Tibial artery (tissue), 4 donors: ENCODE measurements around the gene LPP.

Source experiments
- DNase-seq, 2 donors: peaks; one replicate each; pipeline ENCODE4 v3.0.0-alpha.2; 2019
- H3K27ac ChIP-seq, 2 donors: fragments of 200-600 bp; sonication (generic) in 1 of 2; 1 replicate in 1 of 2; 2 replicates in 1 of 2; pipeline ENCODE4 v1.5.1; 2018 to 2019; ENCODE audit warnings: mild to moderate bottlenecking in 1 of 2
- H3K27me3 ChIP-seq, 2 donors: fragments of 200-600 bp; sonication (generic) in 1 of 2; one replicate each; pipeline versions ENCODE4 v1.5.1 to v1.6.0; 2016 to 2019
- H3K36me3 ChIP-seq, 3 donors: fragments of 200-600 bp; sonication (generic) in 2 of 3; one replicate each; pipeline ENCODE4 v1.5.1; 2016 to 2019; ENCODE audit warnings: mild to moderate bottlenecking in 2 of 3
- H3K4me1 ChIP-seq, 4 donors: fragments of 200-600 bp; sonication (generic) in 2 of 4; 1 replicate in 3 of 4; 2 replicates in 1 of 4; pipeline ENCODE4 v1.5.1; 2016 to 2019
- H3K4me3 ChIP-seq, 2 donors: fragments of 200-600 bp; sonication (generic) in 1 of 2; 1 replicate in 1 of 2; 2 replicates in 1 of 2; pipeline ENCODE4 v1.5.1; 2018 to 2019; ENCODE audit warnings: mild to moderate bottlenecking in 2 of 2
- H3K9me3 ChIP-seq, 3 donors: fragments of 200-600 bp; sonication (generic) in 1 of 3; one replicate each; pipeline ENCODE4 v1.5.1; 2016 to 2019
- intact Hi-C: fragments of 100-400 bp; cut with DNase I; formaldehyde crosslinking; loops from one replicate; pipeline ENCODE4 v1.15.0; 2023; ENCODE audit warnings: low total_unique reads
- TF ChIP-seq, protein P1 (sequence below), 2 experiments: fragments of 200-600 bp in 1 of 2; fragments of 450-650 bp in 1 of 2; IDR thresholded peaks; one replicate each; pipeline ENCODE4 v1.5.1; 2017 to 2019; ENCODE audit warnings: antibody characterized with exemption in 2 of 2, mild to moderate bottlenecking in 1 of 2, moderate library complexity in 1 of 2

The LPP gene

GRCh38 chr3:188111002-188111584, 42.9 kb upstream of the LPP start:
- Histone ChIP-seq H3K36me3 (no peaks in the 10 kb centered on the region), H3K4me3 (no peak overlapping the region), H3K27me3 (no peaks in the 10 kb centered on the region), H3K9me3 (no peaks in the 10 kb centered on the region), H3K4me1 (no peaks in the 10 kb centered on the region), H3K27ac (no peak overlapping the region)
- DNase-seq: no peak
- intact Hi-C loops: no loop called here
- TF ChIP-seq, protein P1, sequence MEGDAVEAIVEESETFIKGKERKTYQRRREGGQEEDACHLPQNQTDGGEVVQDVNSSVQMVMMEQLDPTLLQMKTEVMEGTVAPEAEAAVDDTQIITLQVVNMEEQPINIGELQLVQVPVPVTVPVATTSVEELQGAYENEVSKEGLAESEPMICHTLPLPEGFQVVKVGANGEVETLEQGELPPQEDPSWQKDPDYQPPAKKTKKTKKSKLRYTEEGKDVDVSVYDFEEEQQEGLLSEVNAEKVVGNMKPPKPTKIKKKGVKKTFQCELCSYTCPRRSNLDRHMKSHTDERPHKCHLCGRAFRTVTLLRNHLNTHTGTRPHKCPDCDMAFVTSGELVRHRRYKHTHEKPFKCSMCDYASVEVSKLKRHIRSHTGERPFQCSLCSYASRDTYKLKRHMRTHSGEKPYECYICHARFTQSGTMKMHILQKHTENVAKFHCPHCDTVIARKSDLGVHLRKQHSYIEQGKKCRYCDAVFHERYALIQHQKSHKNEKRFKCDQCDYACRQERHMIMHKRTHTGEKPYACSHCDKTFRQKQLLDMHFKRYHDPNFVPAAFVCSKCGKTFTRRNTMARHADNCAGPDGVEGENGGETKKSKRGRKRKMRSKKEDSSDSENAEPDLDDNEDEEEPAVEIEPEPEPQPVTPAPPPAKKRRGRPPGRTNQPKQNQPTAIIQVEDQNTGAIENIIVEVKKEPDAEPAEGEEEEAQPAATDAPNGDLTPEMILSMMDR (IDR thresholded peaks at IDR 0.05): no peak

DNA sequence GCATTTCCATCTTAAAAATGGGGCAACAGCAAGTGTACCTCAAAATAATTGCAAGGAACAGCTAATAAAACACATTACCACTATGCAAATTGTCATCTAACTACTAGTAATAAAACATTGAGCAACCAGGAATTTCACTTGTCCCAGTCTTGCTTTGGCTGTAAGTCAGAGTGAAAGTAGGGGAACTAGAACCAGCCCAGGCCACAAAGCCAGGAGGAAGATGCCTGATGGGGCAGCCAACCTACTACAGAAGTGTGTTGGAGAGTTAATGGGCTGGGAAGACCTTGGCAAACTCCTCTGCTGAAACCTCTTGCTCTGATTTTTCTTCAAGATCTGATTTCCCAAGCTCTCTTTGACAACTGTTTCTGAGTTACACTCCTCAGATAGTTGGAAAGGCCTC, 40.2 kb upstream of the LPP start:
- Histone ChIP-seq H3K27me3 (no peaks in the 10 kb centered on the region), H3K4me1 (no peaks in the 10 kb centered on the region), H3K27ac (no peak overlapping the region), H3K36me3 (no peaks in the 10 kb centered on the region), H3K4me3 (no peak overlapping the region), H3K9me3 (no peaks in the 10 kb centered on the region)
- peak in 1 of 2 donors; percentile 44 for DNase-seq
- intact Hi-C loops: no loop called here
- TF ChIP-seq, protein P1 (IDR thresholded peaks at IDR 0.05): no peak

- TF ChIP-seq, protein P1 (IDR thresholded peaks at IDR 0.05): no peak
- Histone ChIP-seq H3K27ac (no peak overlapping the region), H3K36me3 (no peaks in the 10 kb centered on the region), H3K9me3 (no peaks in the 10 kb centered on the region), H3K27me3 (no peaks in the 10 kb centered on the region), H3K4me1 (peaks cover 0 to 11% (median 0%) of the 10 kb centered on the region in 4 donors), H3K4me3 (no peak overlapping the region)
- intact Hi-C loops: no loop called here
- no peak for DNase-seq
Measured at GRCh38 chr3:188119846-188120245, 34.1 kb upstream of the LPP start.

- Histone ChIP-seq H3K4me3 (no peak overlapping the region), H3K4me1 (peaks cover 0 to 33% (median 7%) of the 10 kb centered on the region in 4 donors), H3K27ac (no peak overlapping the region), H3K36me3 (no peaks in the 10 kb centered on the region), H3K27me3 (no peaks in the 10 kb centered on the region), H3K9me3 (no peaks in the 10 kb centered on the region)
- intact Hi-C loops: no loop called here
- TF ChIP-seq, protein P1 (IDR thresholded peaks at IDR 0.05): no peak
- no peak for DNase-seq
Measured at GRCh38 chr3:188122571-188123169, 31.3 kb upstream of the LPP start.

DNA sequence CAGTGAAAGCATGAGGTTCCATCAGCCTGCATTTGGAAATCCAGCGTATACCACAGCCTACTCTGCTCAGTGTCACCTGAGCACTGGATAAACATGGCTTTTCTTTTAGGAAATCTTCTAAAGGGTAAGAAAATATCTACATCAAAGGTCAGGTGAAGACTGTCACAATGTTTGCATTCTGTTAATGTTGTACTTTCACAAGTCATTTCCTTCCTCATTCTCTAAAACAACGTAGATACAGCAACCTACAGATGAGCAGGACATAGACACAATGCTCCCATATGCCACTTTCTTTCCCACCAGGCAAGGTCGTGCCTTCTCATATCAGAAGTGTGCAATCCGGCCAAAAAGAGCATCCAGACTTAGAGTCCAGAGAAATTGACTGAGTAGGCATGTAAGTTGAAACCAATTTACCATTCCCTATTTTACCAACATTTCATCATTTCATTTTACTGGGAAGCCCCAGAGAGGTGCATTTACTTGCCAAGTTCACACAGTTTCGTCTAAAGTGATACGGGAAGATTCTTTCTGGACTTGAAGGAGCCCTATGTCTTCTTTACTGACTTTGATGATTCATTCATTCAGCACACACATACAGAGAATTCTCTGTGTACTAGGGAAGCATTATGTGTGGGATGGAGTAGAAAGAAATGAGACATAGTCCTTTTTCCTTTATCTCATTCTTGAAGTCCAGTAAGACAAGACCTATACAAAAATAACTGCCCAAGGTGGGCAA, 30.6 kb upstream of the LPP start:
- TF ChIP-seq, protein P1 (IDR thresholded peaks at IDR 0.05): no peak
- Histone ChIP-seq H3K27ac (no peak overlapping the region), H3K9me3 (no peaks in the 10 kb centered on the region), H3K27me3 (no peaks in the 10 kb centered on the region), H3K36me3 (no peaks in the 10 kb centered on the region), H3K4me1 (peaks cover 0 to 39% (median 7%) of the 10 kb centered on the region in 4 donors), H3K4me3 (no peak overlapping the region)
- DNase-seq: no peak
- intact Hi-C loops: no loop called here
